GM12878 (cell line): ENCODE measurements around the gene CD1D. TPM values are rescaled to one million over a fixed set of nuclear protein-coding genes. Genes with fewer than 3 reads are reported as not detected.

Source experiments
- polyA plus RNA-seq, 11 experiments: library from polyadenylated mRNA; depleted of rRNA in 4 of 11; unstranded in 6 of 11; stranded (reverse) in 5 of 11; fragments of >200 nt; fragmentation: Nextera tagmentation in 4 of 11; fragmentation: Illumina TruSeq in 1 of 11; extraction: Ambion mirVana in 4 of 11; extraction: Trizol in 1 of 11; gene quantifications; 1 replicate in 1 of 11; 2 replicates in 10 of 11; pipeline versions ENCODE4 v1.2.1 to v1.2.3, GENCODE V29; 2011 to 2016; ENCODE audit warnings: inconsistent platforms in 2 of 11, missing spikeins in 2 of 11, low read depth in 1 of 11
- total RNA-seq, 4 experiments: library from RNA; depleted of rRNA in 3 of 4; stranded (reverse); fragments of >200 nt in 3 of 4; fragmentation: Illumina TruSeq in 1 of 4; extraction: Trizol in 1 of 4; gene quantifications; 2 replicates each; pipeline versions ENCODE4 v1.2.1 to v1.2.3, GENCODE V29; 2013 to 2021

Gene CD1D
- total and polyA plus RNA-seq, 10 of the 15 experiments (the other 5 are each of a cell fraction or from before 2014, with no cell fraction given), result 0.21 to 1.4 (median 0.73) TPM; not detected in 2

Other genes starting within 250 kb of the CD1D start
- gene KIRREL1, start 187.2 kb upstream of the CD1D start, total RNA-seq (2014; rRNA removed), result not detected in 2 replicates
- not detected in 2 replicates for gene KIRREL1, start 187.2 kb upstream of the CD1D start, total RNA-seq (2014; rRNA removed; fragmentation: Illumina TruSeq; extraction: Trizol)
- gene KIRREL1, start 187.2 kb upstream of the CD1D start, total RNA-seq (2021), result 0.05 and 0.15 TPM in 2 replicates
- gene KIRREL1, start 187.2 kb upstream of the CD1D start, polyA plus RNA-seq (2011; rRNA removed), result not detected in 2 replicates
- gene KIRREL1, start 187.2 kb upstream of the CD1D start, polyA plus RNA-seq (2014; fragmentation: Illumina TruSeq; extraction: Trizol), result not detected in 2 replicates
- gene KIRREL1, start 187.2 kb upstream of the CD1D start, polyA plus RNA-seq (2014; fragmentation: Nextera tagmentation; extraction: Ambion mirVana), result not detected
- not detected in 2 replicates for gene KIRREL1, start 187.2 kb upstream of the CD1D start, polyA plus RNA-seq (2014; rRNA removed)
- not detected for gene KIRREL1, start 187.2 kb upstream of the CD1D start, polyA plus RNA-seq (2016; fragmentation: Nextera tagmentation; extraction: Ambion mirVana)
- 0.49 and 0.56 TPM in 2 replicates for gene CD1A, start 73.5 kb downstream of the CD1D start, total RNA-seq (2014; rRNA removed)
- 0.58 and 0.69 TPM in 2 replicates for gene CD1A, start 73.5 kb downstream of the CD1D start, total RNA-seq (2014; rRNA removed; fragmentation: Illumina TruSeq; extraction: Trizol)
- gene CD1A, start 73.5 kb downstream of the CD1D start, total RNA-seq (2021), result 0.48 and 0.85 TPM in 2 replicates
- gene CD1A, start 73.5 kb downstream of the CD1D start, polyA plus RNA-seq (2011; rRNA removed), result 0.26 and 0.39 TPM in 2 replicates
- 1.0 and 1.1 TPM in 2 replicates for gene CD1A, start 73.5 kb downstream of the CD1D start, polyA plus RNA-seq (2014; fragmentation: Illumina TruSeq; extraction: Trizol)
- under 1 TPM; 0.53 to 0.80 TPM for gene CD1A, start 73.5 kb downstream of the CD1D start, polyA plus RNA-seq (2014; fragmentation: Nextera tagmentation; extraction: Ambion mirVana)
- gene CD1A, start 73.5 kb downstream of the CD1D start, polyA plus RNA-seq (2014; rRNA removed), result 0.40 and 0.63 TPM in 2 replicates
- under 1 TPM in 1 of 2 experiments, not detected in 1; 0.13 TPM for gene CD1A, start 73.5 kb downstream of the CD1D start, polyA plus RNA-seq (2016; fragmentation: Nextera tagmentation; extraction: Ambion mirVana)
- gene CD1C, start 109.0 kb downstream of the CD1D start, total RNA-seq (2014; rRNA removed), result 7.2 and 7.8 TPM in 2 replicates
- gene CD1C, start 109.0 kb downstream of the CD1D start, total RNA-seq (2014; rRNA removed; fragmentation: Illumina TruSeq; extraction: Trizol), result 8.5 and 10.0 TPM in 2 replicates
- 6.0 and 8.4 TPM in 2 replicates for gene CD1C, start 109.0 kb downstream of the CD1D start, total RNA-seq (2021)
- gene CD1C, start 109.0 kb downstream of the CD1D start, polyA plus RNA-seq (2011; rRNA removed), result 1.1 and 1.6 TPM in 2 replicates
- gene CD1C, start 109.0 kb downstream of the CD1D start, polyA plus RNA-seq (2014; fragmentation: Illumina TruSeq; extraction: Trizol), result 12.8 TPM in 2 replicates
- gene CD1C, start 109.0 kb downstream of the CD1D start, polyA plus RNA-seq (2014; fragmentation: Nextera tagmentation; extraction: Ambion mirVana), result 10 to 100 TPM; 16.5 to 19.0 TPM
- gene CD1C, start 109.0 kb downstream of the CD1D start, polyA plus RNA-seq (2014; rRNA removed), result 10.2 and 10.5 TPM in 2 replicates
- 1 to 10 TPM in 1 of 2 experiments, under 1 TPM in 1; 0.82 to 1.1 TPM for gene CD1C, start 109.0 kb downstream of the CD1D start, polyA plus RNA-seq (2016; fragmentation: Nextera tagmentation; extraction: Ambion mirVana)
- not detected in 2 replicates for gene CD1B, start 150.6 kb downstream of the CD1D start, total RNA-seq (2014; rRNA removed)
- not detected in 2 replicates for gene CD1B, start 150.6 kb downstream of the CD1D start, total RNA-seq (2014; rRNA removed; fragmentation: Illumina TruSeq; extraction: Trizol)
- not detected in 2 replicates for gene CD1B, start 150.6 kb downstream of the CD1D start, total RNA-seq (2021)
- not detected in 2 replicates for gene CD1B, start 150.6 kb downstream of the CD1D start, polyA plus RNA-seq (2011; rRNA removed)
- gene CD1B, start 150.6 kb downstream of the CD1D start, polyA plus RNA-seq (2014; fragmentation: Illumina TruSeq; extraction: Trizol), result not detected in 2 replicates
- not detected for gene CD1B, start 150.6 kb downstream of the CD1D start, polyA plus RNA-seq (2014; fragmentation: Nextera tagmentation; extraction: Ambion mirVana)
- gene CD1B, start 150.6 kb downstream of the CD1D start, polyA plus RNA-seq (2014; rRNA removed), result not detected in 2 replicates
- not detected for gene CD1B, start 150.6 kb downstream of the CD1D start, polyA plus RNA-seq (2016; fragmentation: Nextera tagmentation; extraction: Ambion mirVana)
- not detected in 2 replicates for gene CD1E, start 173.0 kb downstream of the CD1D start, total RNA-seq (2014; rRNA removed)
- gene CD1E, start 173.0 kb downstream of the CD1D start, total RNA-seq (2014; rRNA removed; fragmentation: Illumina TruSeq; extraction: Trizol), result not detected in 2 replicates
- not detected in 2 replicates for gene CD1E, start 173.0 kb downstream of the CD1D start, total RNA-seq (2021)
- gene CD1E, start 173.0 kb downstream of the CD1D start, polyA plus RNA-seq (2011; rRNA removed), result 0.05 TPM in 1 of 2 replicates, not detected in the other
- gene CD1E, start 173.0 kb downstream of the CD1D start, polyA plus RNA-seq (2014; fragmentation: Illumina TruSeq; extraction: Trizol), result 0.07 TPM in 1 of 2 replicates, not detected in the other
- gene CD1E, start 173.0 kb downstream of the CD1D start, polyA plus RNA-seq (2014; fragmentation: Nextera tagmentation; extraction: Ambion mirVana), result under 1 TPM in 1 of 2 experiments, not detected in 1; 0.05 TPM
- not detected in 2 replicates for gene CD1E, start 173.0 kb downstream of the CD1D start, polyA plus RNA-seq (2014; rRNA removed)
- gene CD1E, start 173.0 kb downstream of the CD1D start, polyA plus RNA-seq (2016; fragmentation: Nextera tagmentation; extraction: Ambion mirVana), result not detected
- not detected in 2 replicates for gene OR10T2, start 218.6 kb downstream of the CD1D start, total RNA-seq (2014; rRNA removed)
- gene OR10T2, start 218.6 kb downstream of the CD1D start, total RNA-seq (2014; rRNA removed; fragmentation: Illumina TruSeq; extraction: Trizol), result not detected in 2 replicates
- not detected in 2 replicates for gene OR10T2, start 218.6 kb downstream of the CD1D start, total RNA-seq (2021)
- gene OR10T2, start 218.6 kb downstream of the CD1D start, polyA plus RNA-seq (2011; rRNA removed), result not detected in 2 replicates
- gene OR10T2, start 218.6 kb downstream of the CD1D start, polyA plus RNA-seq (2014; fragmentation: Illumina TruSeq; extraction: Trizol), result not detected in 2 replicates
- not detected for gene OR10T2, start 218.6 kb downstream of the CD1D start, polyA plus RNA-seq (2014; fragmentation: Nextera tagmentation; extraction: Ambion mirVana)
- not detected in 2 replicates for gene OR10T2, start 218.6 kb downstream of the CD1D start, polyA plus RNA-seq (2014; rRNA removed)
- not detected for gene OR10T2, start 218.6 kb downstream of the CD1D start, polyA plus RNA-seq (2016; fragmentation: Nextera tagmentation; extraction: Ambion mirVana)
- gene OR10K2, start 245.3 kb downstream of the CD1D start, total RNA-seq (2014; rRNA removed), result not detected in 2 replicates
- not detected in 2 replicates for gene OR10K2, start 245.3 kb downstream of the CD1D start, total RNA-seq (2014; rRNA removed; fragmentation: Illumina TruSeq; extraction: Trizol)
- gene OR10K2, start 245.3 kb downstream of the CD1D start, total RNA-seq (2021), result not detected in 2 replicates
- not detected in 2 replicates for gene OR10K2, start 245.3 kb downstream of the CD1D start, polyA plus RNA-seq (2011; rRNA removed)
- gene OR10K2, start 245.3 kb downstream of the CD1D start, polyA plus RNA-seq (2014; fragmentation: Illumina TruSeq; extraction: Trizol), result not detected in 2 replicates
- not detected for gene OR10K2, start 245.3 kb downstream of the CD1D start, polyA plus RNA-seq (2014; fragmentation: Nextera tagmentation; extraction: Ambion mirVana)
- gene OR10K2, start 245.3 kb downstream of the CD1D start, polyA plus RNA-seq (2014; rRNA removed), result not detected in 2 replicates
- not detected for gene OR10K2, start 245.3 kb downstream of the CD1D start, polyA plus RNA-seq (2016; fragmentation: Nextera tagmentation; extraction: Ambion mirVana)